ENCODE data around the gene ABCC9. TPM values are rescaled to one million over a fixed set of nuclear protein-coding genes. Genes with fewer than 3 reads are reported as not detected.

ABCC9 gene
- total RNA-seq, 4 donors from 2014 or later, result 12.5 to 41.6 (median 27.3) TPM

DNA sequence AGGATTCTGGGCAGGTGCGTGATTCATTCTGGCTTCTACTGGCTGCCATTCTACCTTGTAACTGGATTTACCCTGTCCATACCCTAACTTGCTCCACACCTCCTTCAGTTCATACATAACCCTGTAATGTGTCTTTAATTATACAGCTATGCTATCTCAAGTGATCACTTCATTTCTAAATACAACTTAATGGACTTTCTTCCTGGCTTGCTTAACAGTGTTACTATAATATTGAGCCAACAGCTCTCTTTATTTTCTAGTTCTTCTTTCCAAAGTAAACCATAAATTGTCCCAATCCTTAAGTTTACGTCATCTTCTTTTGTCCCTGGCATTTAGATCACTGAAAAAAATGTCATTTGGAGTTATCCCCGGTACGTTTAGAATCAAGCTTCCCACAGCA, 90.8 kb downstream of the ABCC9 start:
- Histone ChIP-seq H3K4me1 (no peaks in the 10 kb centered on the region), H3K27ac (no peak overlapping the region), H3K9me3 (no peaks in the 10 kb centered on the region), H3K27me3 (no peaks in the 10 kb centered on the region), H3K4me3 (no peak overlapping the region), H3K36me3 (no peaks in the 10 kb centered on the region)
- WGBS, 2 donors, result 63 to 64% methylated on average over 4 of the region's 4 CpGs
- TF ChIP-seq POLR2A (IDR thresholded peaks at IDR 0.05), result no peak
- no peak for TF ChIP-seq EP300 (IDR thresholded peaks at IDR 0.05)
- DNase-seq (ENCODE audit: low spot score in 2 of 2), result no peak

DNA sequence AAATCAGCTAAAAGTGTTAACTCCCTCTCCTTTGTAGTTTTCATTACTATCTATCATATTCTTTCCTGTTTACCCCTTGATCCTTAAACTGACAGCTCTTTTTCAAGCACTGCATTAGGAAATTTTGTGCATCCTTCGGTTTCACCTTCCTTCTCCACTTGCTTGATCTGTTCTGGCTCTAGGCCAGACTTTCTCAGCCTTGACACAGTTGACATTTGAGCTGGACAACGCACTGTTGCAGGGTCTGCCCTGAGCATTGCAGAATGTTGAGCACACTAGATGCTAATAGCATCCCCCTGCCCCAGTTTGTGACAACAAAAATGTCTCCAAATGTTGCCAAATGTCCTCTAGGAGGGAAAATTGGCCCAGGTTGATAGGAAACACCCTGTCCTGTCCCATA, 91.3 kb downstream of the ABCC9 start:
- 45 to 53% methylated on average over 2 of the region's 2 CpGs for WGBS, 2 donors
- TF ChIP-seq, protein P1, sequence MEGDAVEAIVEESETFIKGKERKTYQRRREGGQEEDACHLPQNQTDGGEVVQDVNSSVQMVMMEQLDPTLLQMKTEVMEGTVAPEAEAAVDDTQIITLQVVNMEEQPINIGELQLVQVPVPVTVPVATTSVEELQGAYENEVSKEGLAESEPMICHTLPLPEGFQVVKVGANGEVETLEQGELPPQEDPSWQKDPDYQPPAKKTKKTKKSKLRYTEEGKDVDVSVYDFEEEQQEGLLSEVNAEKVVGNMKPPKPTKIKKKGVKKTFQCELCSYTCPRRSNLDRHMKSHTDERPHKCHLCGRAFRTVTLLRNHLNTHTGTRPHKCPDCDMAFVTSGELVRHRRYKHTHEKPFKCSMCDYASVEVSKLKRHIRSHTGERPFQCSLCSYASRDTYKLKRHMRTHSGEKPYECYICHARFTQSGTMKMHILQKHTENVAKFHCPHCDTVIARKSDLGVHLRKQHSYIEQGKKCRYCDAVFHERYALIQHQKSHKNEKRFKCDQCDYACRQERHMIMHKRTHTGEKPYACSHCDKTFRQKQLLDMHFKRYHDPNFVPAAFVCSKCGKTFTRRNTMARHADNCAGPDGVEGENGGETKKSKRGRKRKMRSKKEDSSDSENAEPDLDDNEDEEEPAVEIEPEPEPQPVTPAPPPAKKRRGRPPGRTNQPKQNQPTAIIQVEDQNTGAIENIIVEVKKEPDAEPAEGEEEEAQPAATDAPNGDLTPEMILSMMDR (IDR thresholded peaks at IDR 0.05), result no peak
- no peak for TF ChIP-seq POLR2A (IDR thresholded peaks at IDR 0.05)
- no peak for TF ChIP-seq EP300 (IDR thresholded peaks at IDR 0.05)
- no peaks in the 10 kb centered on the region for H3K4me1 ChIP-seq

DNA sequence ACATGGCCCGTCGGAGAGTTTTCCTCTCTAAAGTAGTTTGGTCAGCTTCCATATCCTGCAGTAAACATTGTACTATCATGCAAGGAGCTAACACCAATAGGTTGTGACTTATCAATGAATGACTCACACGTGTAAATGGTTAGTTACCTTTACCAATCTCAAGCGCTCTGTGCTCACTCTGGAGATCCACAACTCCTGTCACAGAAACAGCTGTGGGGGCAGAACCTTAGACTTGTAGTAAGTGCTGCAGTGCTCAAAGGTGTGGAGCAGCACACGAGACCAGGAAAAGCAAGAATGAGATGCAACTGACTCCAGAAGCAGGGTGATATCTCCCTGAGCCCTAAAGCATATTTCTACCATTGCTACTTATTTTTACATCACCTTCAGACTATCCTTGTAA, 93.0 kb downstream of the ABCC9 start:
- H3K27ac ChIP-seq, result no peak overlapping the region
- TF ChIP-seq POLR2A (IDR thresholded peaks at IDR 0.05) (no peak), EP300 (IDR thresholded peaks at IDR 0.05) (no peak)
- TF ChIP-seq, protein P1 (IDR thresholded peaks at IDR 0.05), result no peak
- no peaks in the 10 kb centered on the region for H3K36me3 ChIP-seq
- no peak for DNase-seq (ENCODE audit: low spot score in 2 of 2)
- WGBS, 2 donors, result 93% methylated on average over 5 of the region's 5 CpGs
- no peaks in the 10 kb centered on the region for H3K27me3 ChIP-seq
- no peaks in the 10 kb centered on the region for H3K9me3 ChIP-seq
- no peaks in the 10 kb centered on the region for H3K4me1 ChIP-seq
- no peak overlapping the region for H3K4me3 ChIP-seq

More for the DNA sequence above, 91.3 kb downstream of the ABCC9 start:
- Histone ChIP-seq H3K4me3 (no peak overlapping the region), H3K27ac (no peak overlapping the region), H3K9me3 (no peaks in the 10 kb centered on the region), H3K36me3 (no peaks in the 10 kb centered on the region), H3K27me3 (no peaks in the 10 kb centered on the region)
- no peak for DNase-seq (ENCODE audit: low spot score in 2 of 2)

DNA sequence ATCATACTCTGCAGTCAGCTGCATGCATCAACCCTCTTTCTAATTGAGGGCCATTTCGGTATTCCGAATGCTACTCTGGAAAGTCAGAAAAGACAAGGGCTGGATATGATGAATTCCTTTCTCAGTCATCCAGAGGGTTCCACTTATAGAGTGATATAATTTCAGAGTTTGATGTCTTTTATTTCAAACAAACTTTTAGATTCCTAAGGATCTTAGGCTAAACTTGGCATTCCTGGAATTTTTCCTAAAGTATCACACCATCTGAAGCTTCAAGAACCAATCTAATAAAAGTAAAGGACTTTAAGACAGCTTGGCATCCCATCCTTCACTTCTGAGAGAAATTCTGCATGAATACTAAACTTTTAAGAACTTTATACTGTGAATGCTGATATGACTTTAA, 97.4 kb downstream of the ABCC9 start:
- DNase-seq (ENCODE audit: low spot score in 2 of 2), result no peak
- Histone ChIP-seq H3K4me3 (no peak overlapping the region), H3K27ac (no peak overlapping the region), H3K36me3 (no peaks in the 10 kb centered on the region), H3K4me1 (no peaks in the 10 kb centered on the region), H3K9me3 (no peaks in the 10 kb centered on the region), H3K27me3 (no peaks in the 10 kb centered on the region)
- 91 to 92% methylated on average over 2 of the region's 2 CpGs for WGBS, 2 donors
- no peak for TF ChIP-seq EP300 (IDR thresholded peaks at IDR 0.05)
- TF ChIP-seq, protein P1 (IDR thresholded peaks at IDR 0.05), result no peak
- TF ChIP-seq POLR2A (IDR thresholded peaks at IDR 0.05), result no peak

DNA sequence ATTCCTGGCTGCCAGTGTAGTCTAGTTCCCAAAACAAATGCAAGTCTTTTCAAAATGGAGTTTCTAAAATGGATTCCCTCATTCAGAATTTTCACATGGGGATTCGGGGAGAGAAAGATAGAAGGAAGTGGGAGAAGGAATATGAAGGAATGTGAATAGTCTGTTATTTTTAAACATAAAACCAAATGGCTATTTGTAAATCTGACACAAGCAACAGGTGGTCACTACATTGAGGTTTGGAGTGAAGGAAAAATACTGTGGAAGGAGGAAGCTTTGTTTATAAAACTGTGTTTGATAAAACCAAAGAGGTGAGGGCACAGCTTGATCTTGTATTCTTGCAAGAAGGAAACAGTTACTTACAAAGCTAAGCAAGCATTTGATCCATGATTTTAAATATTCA, 101.5 kb downstream of the ABCC9 start:
- Histone ChIP-seq H3K27ac (no peak overlapping the region), H3K9me3 (no peaks in the 10 kb centered on the region), H3K36me3 (no peaks in the 10 kb centered on the region), H3K4me3 (no peak overlapping the region), H3K4me1 (no peaks in the 10 kb centered on the region), H3K27me3 (no peaks in the 10 kb centered on the region)
- DNase-seq (ENCODE audit: low spot score in 2 of 2), result no peak
- WGBS, 2 donors, result 77 to 91% methylated on average over 1 of the region's 1 CpG
- no peak for TF ChIP-seq POLR2A (IDR thresholded peaks at IDR 0.05)
- TF ChIP-seq, protein P1 (IDR thresholded peaks at IDR 0.05), result no peak
- no peak for TF ChIP-seq EP300 (IDR thresholded peaks at IDR 0.05)

DNA sequence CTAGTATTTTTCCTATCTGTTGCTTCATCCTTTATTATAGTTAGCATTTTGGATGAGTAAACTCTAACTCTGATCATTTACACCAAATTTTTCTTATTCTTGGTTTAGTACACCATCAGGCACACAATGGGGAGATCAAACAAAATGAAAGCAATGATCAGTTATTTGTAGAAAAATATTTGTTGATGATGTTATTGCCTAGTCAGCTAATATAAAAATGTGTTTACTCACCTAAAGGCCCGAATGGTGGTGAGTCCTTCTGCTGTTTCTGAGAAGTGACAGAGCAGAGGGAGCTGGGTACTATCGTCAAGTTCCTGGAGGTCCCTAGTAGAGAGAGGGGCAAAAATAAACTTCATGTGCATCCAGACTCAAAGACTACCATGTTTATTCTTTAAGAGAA, 103.4 kb downstream of the ABCC9 start:
- Histone ChIP-seq H3K9me3 (no peaks in the 10 kb centered on the region), H3K4me1 (no peaks in the 10 kb centered on the region), H3K27me3 (no peaks in the 10 kb centered on the region), H3K27ac (no peak overlapping the region), H3K4me3 (no peak overlapping the region), H3K36me3 (no peaks in the 10 kb centered on the region)
- no peak for TF ChIP-seq POLR2A (IDR thresholded peaks at IDR 0.05)
- TF ChIP-seq, protein P1 (IDR thresholded peaks at IDR 0.05), result no peak
- no peak for TF ChIP-seq EP300 (IDR thresholded peaks at IDR 0.05)
- DNase-seq (ENCODE audit: low spot score in 2 of 2), result no peak
- 86 to 89% methylated on average over 2 of the region's 2 CpGs for WGBS, 2 donors
